HepG2 (cell line): ENCODE results near the gene SCYGR6. TPM values are rescaled to one million over a fixed set of nuclear protein-coding genes. Genes with fewer than 3 reads are reported as not detected.

Experiments
- CEBPB ChIP-seq: IDR thresholded peaks from 2 replicates; pipeline ENCODE4 v1.6.1; 2011; ENCODE audit warnings: low read depth, low read length, improper control_type of control experiment, borderline replicate concordance
- DDIT3 ChIP-seq: sonication (generic); formaldehyde crosslinking; IDR thresholded peaks from 2 replicates; pipeline ENCODE4 v1.4.0; 2020; ENCODE audit warnings: mild to moderate bottlenecking, missing genetic modification reagents
- EP300 ChIP-seq, 3 experiments: sonication (generic) in 1 of 3; formaldehyde crosslinking in 1 of 3; IDR thresholded peaks; 2 replicates each; pipeline versions ENCODE4 v1.5.1 to v1.6.1; 2011 to 2020; ENCODE audit warnings: low read depth in 2 of 3, low read length in 2 of 3, borderline replicate concordance in 1 of 3, improper control_type of control experiment in 1 of 3, mild to moderate bottlenecking in 1 of 3, missing genetic modification reagents in 1 of 3, moderate library complexity in 1 of 3
- ERF ChIP-seq: IDR thresholded peaks from 2 replicates; pipeline ENCODE4 v1.6.1; 2018; ENCODE audit warnings: missing biosample characterization, missing genetic modification reagents
- HIVEP1 ChIP-seq: sonication (generic); formaldehyde crosslinking; IDR thresholded peaks from 2 replicates; pipeline ENCODE4 v1.4.0; 2020; ENCODE audit warnings: mild to moderate bottlenecking, missing genetic modification reagents
- JUN ChIP-seq: sonication (generic); formaldehyde crosslinking; IDR thresholded peaks from 2 replicates; pipeline ENCODE4 v1.4.0; 2020; ENCODE audit warnings: mild to moderate bottlenecking, missing genetic modification reagents
- LBX2 ChIP-seq: sonication (generic); formaldehyde crosslinking; IDR thresholded peaks from 2 replicates; pipeline ENCODE4 v1.5.0; 2020; ENCODE audit warnings: missing genetic modification reagents, mild to moderate bottlenecking, borderline replicate concordance
- MTF1 ChIP-seq: sonication (generic); formaldehyde crosslinking; IDR thresholded peaks from 2 replicates; pipeline ENCODE4 v1.5.0; 2020; ENCODE audit warnings: missing genetic modification reagents
- NCOA5 ChIP-seq: sonication (generic); formaldehyde crosslinking; IDR thresholded peaks from 2 replicates; pipeline ENCODE4 v1.4.0; 2020; ENCODE audit warnings: missing genetic modification reagents
- NFKBIZ ChIP-seq: IDR thresholded peaks from 2 replicates; pipeline ENCODE4 v1.6.1; 2018; ENCODE audit warnings: missing genetic modification reagents, missing compliant biosample characterization
- SMYD3 ChIP-seq: sonication (generic); formaldehyde crosslinking; IDR thresholded peaks from 2 replicates; pipeline ENCODE4 v1.8.1; 2023; ENCODE audit warnings: mild to moderate bottlenecking, missing genetic modification reagents
- TBX2 ChIP-seq: sonication (generic); formaldehyde crosslinking; IDR thresholded peaks from 2 replicates; pipeline ENCODE4 v1.5.0; 2020; ENCODE audit warnings: missing genetic modification reagents, mild to moderate bottlenecking, borderline replicate concordance
- ZKSCAN5 ChIP-seq: sonication (generic); formaldehyde crosslinking; IDR thresholded peaks from 2 replicates; pipeline ENCODE4 v1.5.1; 2020; ENCODE audit warnings: mild to moderate bottlenecking, missing genetic modification reagents
- ZNF276 ChIP-seq: sonication (generic); formaldehyde crosslinking; IDR thresholded peaks from 2 replicates; pipeline ENCODE4 v1.4.0; 2020; ENCODE audit warnings: mild to moderate bottlenecking, low read depth, missing genetic modification reagents
- ZNF558 ChIP-seq: sonication (generic); formaldehyde crosslinking; IDR thresholded peaks from 2 replicates; pipeline ENCODE4 v1.9.0; 2022; ENCODE audit warnings: mild to moderate bottlenecking, missing genetic modification reagents, borderline replicate concordance
- ZNF660 ChIP-seq: sonication (generic); formaldehyde crosslinking; IDR thresholded peaks from 2 replicates; pipeline ENCODE4 v1.5.1; 2020; ENCODE audit warnings: mild to moderate bottlenecking, low read depth, missing genetic modification reagents, borderline replicate concordance
- polyA plus RNA-seq, 8 experiments: library from polyadenylated mRNA; depleted of rRNA in 3 of 8; stranded (reverse) in 7 of 8; unstranded in 1 of 8; fragments of >200 nt; fragmentation: Illumina TruSeq in 4 of 8; extraction: Trizol in 4 of 8; gene quantifications; 2 replicates each; pipeline versions ENCODE4 v1.2.1 to v1.2.3, GENCODE V29; 2011 to 2016; ENCODE audit warnings: low read depth in 4 of 8, missing spikeins in 1 of 8, mixed read lengths in 1 of 8; ENCODE audit not compliant: insufficient read depth in 1 of 8
- total RNA-seq, 5 experiments: library from RNA; depleted of rRNA; stranded (reverse); fragments of >200 nt; fragmentation: Illumina TruSeq; extraction: Trizol; gene quantifications; 2 replicates each; pipeline ENCODE4 v1.2.3, GENCODE V29; 2016; ENCODE audit warnings: low read depth in 1 of 5
- TF ChIP-seq, protein P1 (sequence below): IDR thresholded peaks from 2 replicates; pipeline ENCODE4 v1.6.1; 2016; ENCODE audit warnings: missing compliant biosample characterization, missing genetic modification reagents, borderline replicate concordance
- TF ChIP-seq, protein P2 (sequence below): sonication (generic); formaldehyde crosslinking; IDR thresholded peaks from 2 replicates; pipeline ENCODE4 v1.8.0; 2022; ENCODE audit warnings: missing genetic modification reagents, low read depth, mild to moderate bottlenecking, borderline replicate concordance
- TF ChIP-seq, protein P3 (sequence below): sonication (generic); formaldehyde crosslinking; IDR thresholded peaks from 2 replicates; pipeline ENCODE4 v1.5.1; 2020; ENCODE audit warnings: missing genetic modification reagents, mild to moderate bottlenecking, borderline replicate concordance
- TF ChIP-seq, protein P4 (sequence below): sonication (generic); formaldehyde crosslinking; IDR thresholded peaks from 2 replicates; pipeline ENCODE4 v1.4.0; 2020; ENCODE audit warnings: missing genetic modification reagents, mild to moderate bottlenecking, borderline replicate concordance

Gene SCYGR6
- total and polyA plus RNA-seq, 2 of the 13 experiments (the other 11 are each of a cell fraction or from before 2014, with no cell fraction given) = not detected

GRCh38 chr2:227766373-227766883, 41.9 kb upstream of the SCYGR6 start (continued):
- TF ChIP-seq EP300 (IDR thresholded peaks at IDR 0.05; ENCODE audit: low read depth in 2 of 2, low read length in 2 of 2) (peak in 1 of 2 experiments; percentile 38; a peak in 1 of 4 replicates), EP300 (CRISPR knock-in tag; IDR thresholded peaks at IDR 0.05; ENCODE audit: borderline replicate concordance) (no peak), ZNF558 (CRISPR knock-in tag) (no peak), SMYD3 (CRISPR knock-in tag) (peak; percentile 59; the same call in 1 of the 2 replicates), CEBPB (no peak), HIVEP1 (CRISPR knock-in tag) (no peak), ZKSCAN5 (no peak), TBX2 (CRISPR knock-in tag) (no peak), LBX2 (CRISPR knock-in tag) (no peak), ZNF276 (CRISPR knock-in tag) (no peak), ERF (peak; percentile 83), MTF1 (CRISPR knock-in tag) (no peak), DDIT3 (CRISPR knock-in tag) (no peak), ZNF660 (CRISPR knock-in tag) (no peak), JUN (CRISPR knock-in tag) (no peak), NCOA5 (CRISPR knock-in tag) (no peak), NFKBIZ (CRISPR knock-in tag) (no peak)
- TF ChIP-seq, protein P1, sequence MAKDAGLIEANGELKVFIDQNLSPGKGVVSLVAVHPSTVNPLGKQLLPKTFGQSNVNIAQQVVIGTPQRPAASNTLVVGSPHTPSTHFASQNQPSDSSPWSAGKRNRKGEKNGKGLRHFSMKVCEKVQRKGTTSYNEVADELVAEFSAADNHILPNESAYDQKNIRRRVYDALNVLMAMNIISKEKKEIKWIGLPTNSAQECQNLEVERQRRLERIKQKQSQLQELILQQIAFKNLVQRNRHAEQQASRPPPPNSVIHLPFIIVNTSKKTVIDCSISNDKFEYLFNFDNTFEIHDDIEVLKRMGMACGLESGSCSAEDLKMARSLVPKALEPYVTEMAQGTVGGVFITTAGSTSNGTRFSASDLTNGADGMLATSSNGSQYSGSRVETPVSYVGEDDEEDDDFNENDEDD = no peak
- TF ChIP-seq, protein P2, sequence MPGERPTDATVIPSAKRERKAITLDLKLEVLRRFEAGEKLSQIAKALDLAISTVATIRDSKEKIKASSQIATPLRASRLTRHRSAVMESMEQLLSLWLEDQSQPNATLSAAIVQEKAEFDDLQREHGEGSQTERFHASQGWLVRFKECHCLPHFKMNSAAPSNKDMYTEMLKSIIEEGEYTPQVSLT = no peak
- TF ChIP-seq, protein P3, sequence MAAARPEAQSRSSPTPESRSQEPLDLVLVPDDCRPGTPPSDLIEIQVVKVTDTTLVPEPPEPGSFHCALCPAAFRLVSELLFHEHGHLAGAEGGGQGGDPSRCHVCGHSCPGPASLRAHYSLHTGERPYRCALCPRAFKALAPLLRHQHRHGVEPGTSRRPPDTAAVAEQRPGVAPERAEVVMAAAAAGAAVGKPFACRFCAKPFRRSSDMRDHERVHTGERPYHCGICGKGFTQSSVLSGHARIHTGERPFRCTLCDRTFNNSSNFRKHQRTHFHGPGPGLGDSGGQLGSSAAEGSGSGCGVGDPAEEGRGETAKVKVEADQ = no peak
- TF ChIP-seq, protein P4, sequence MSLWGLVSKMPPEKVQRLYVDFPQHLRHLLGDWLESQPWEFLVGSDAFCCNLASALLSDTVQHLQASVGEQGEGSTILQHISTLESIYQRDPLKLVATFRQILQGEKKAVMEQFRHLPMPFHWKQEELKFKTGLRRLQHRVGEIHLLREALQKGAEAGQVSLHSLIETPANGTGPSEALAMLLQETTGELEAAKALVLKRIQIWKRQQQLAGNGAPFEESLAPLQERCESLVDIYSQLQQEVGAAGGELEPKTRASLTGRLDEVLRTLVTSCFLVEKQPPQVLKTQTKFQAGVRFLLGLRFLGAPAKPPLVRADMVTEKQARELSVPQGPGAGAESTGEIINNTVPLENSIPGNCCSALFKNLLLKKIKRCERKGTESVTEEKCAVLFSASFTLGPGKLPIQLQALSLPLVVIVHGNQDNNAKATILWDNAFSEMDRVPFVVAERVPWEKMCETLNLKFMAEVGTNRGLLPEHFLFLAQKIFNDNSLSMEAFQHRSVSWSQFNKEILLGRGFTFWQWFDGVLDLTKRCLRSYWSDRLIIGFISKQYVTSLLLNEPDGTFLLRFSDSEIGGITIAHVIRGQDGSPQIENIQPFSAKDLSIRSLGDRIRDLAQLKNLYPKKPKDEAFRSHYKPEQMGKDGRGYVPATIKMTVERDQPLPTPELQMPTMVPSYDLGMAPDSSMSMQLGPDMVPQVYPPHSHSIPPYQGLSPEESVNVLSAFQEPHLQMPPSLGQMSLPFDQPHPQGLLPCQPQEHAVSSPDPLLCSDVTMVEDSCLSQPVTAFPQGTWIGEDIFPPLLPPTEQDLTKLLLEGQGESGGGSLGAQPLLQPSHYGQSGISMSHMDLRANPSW (CRISPR knock-in tag) = no peak; the same call in 1 of the 2 replicates
